Transverse colon (tissue), 4 donors: ENCODE measurements around the gene IRF2BP1. TPM values are rescaled to one million over a fixed set of nuclear protein-coding genes. Genes with fewer than 3 reads are reported as not detected.

ENCODE experiments used
- DNase-seq: peaks from one replicate; pipeline ENCODE4 v3.0.0-alpha.2; 2019
- H3K27ac ChIP-seq, 4 donors: fragments of 200-600 bp; sonication (generic); 2 replicates each; pipeline ENCODE4 v1.5.1; 2016 to 2018; ENCODE audit warnings: inconsistent platforms in 4 of 4
- H3K27me3 ChIP-seq: fragments of 200-600 bp; sonication (generic); 2 replicates; pipeline ENCODE4 v1.5.1; 2017; ENCODE audit warnings: inconsistent platforms
- H3K36me3 ChIP-seq, 4 donors: fragments of 200-600 bp; sonication (generic); 2 replicates each; pipeline ENCODE4 v1.5.1; 2017 to 2019; ENCODE audit warnings: inconsistent platforms in 4 of 4
- H3K4me1 ChIP-seq, 4 donors: fragments of 200-600 bp; sonication (generic); 2 replicates each; pipeline ENCODE4 v1.5.1; 2017 to 2020; ENCODE audit warnings: inconsistent platforms in 4 of 4
- H3K4me3 ChIP-seq, 4 donors: fragments of 200-600 bp; sonication (generic); 1 replicate in 1 of 4; 2 replicates in 3 of 4; pipeline versions ENCODE4 v1.5.1 to v1.6.1; 2017 to 2019; ENCODE audit warnings: inconsistent platforms in 4 of 4
- H3K9me3 ChIP-seq, 2 donors: fragments of 200-600 bp; sonication (generic); 2 replicates each; pipeline ENCODE4 v1.5.1; 2017 to 2019; ENCODE audit warnings: inconsistent platforms in 2 of 2
- CTCF ChIP-seq, 5 experiments: fragments of 200-600 bp in 3 of 5; fragments of 450-650 bp in 2 of 5; sonication (generic) in 3 of 5; IDR thresholded peaks; 1 replicate in 2 of 5; 2 replicates in 3 of 5; pipeline ENCODE4 v1.5.1; 2016 to 2017; ENCODE audit warnings: antibody characterized with exemption in 5 of 5, inconsistent platforms in 3 of 5, mild to moderate bottlenecking in 2 of 5, moderate library complexity in 1 of 5
- EP300 ChIP-seq: sonication (generic); formaldehyde crosslinking; IDR thresholded peaks from one replicate; pipeline ENCODE4 v1.6.1; 2017; ENCODE audit warnings: antibody characterized with exemption, low read depth
- POLR2A ChIP-seq: fragments of 450-650 bp; IDR thresholded peaks from one replicate; pipeline ENCODE4 v1.6.1; 2016; ENCODE audit warnings: antibody characterized with exemption, mild to moderate bottlenecking, moderate library complexity
- POLR2AphosphoS5 ChIP-seq, 3 donors: sonication (generic); formaldehyde crosslinking; IDR thresholded peaks; one replicate each; pipeline ENCODE4 v1.6.1; 2016; ENCODE audit warnings: antibody characterized with exemption in 3 of 3
- WGBS, 2 donors: methylation state at CpG; one replicate each; pipeline ENCODE4 v1.1.5; 2018; ENCODE audit warnings: low coverage in 1 of 2; 5-methylcytosine and 5-hydroxymethylcytosine counted together
- in situ Hi-C, 4 donors: fragments of 200-750 bp; cut with MboI; loops; one replicate each; pipeline versions ENCODE4 v1.15.0 to v1.15.1; 2017; ENCODE audit warnings: low sequenced_read_pairs in 3 of 4, low pct_ligation_motif_present in 1 of 4, low pct_unique_long_range_greater_than_20kb in 1 of 4
- intact Hi-C: fragments of 100-400 bp; cut with DNase I; formaldehyde crosslinking; loops from one replicate; pipeline ENCODE4 v1.15.1; 2023; ENCODE audit warnings: low total_unique reads
- total RNA-seq, 4 donors: library from RNA; depleted of rRNA; stranded (reverse); fragments of >200 nt; gene quantifications; one replicate each; pipeline ENCODE4 v1.1.0, GENCODE V29; 2016

IRF2BP1 gene
- total RNA-seq, 4 donors from 2014 or later = 24.9 to 34.1 (median 29.5) TPM

DNA sequence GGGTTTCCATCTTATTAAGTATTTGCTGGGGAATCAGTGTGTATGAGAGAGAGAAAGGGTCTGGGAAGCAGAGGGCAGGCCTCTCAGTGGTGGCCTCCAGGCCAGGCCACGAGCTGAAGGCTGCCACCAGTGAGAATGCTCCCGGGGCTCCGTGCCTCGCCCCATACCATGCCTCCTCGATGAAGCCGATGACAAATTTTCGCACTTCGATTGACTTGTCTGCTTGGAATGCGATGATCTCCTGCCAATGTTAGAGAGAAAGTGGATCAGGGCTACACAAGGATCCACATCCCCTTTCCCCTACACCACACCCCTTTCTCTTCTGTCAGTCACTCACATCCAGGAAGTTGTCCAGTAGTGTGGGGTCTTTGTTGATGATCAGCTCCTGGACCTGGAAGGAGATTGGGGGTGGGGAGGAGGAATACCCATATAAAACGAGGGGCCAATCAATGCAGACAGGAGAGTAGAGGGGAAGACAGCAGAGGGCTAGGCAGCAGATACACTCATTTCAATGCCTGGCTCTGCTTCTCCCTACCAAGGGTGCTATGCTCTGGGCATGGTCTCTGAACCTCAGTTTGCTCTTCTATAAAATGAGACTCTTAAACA lies 33.7 kb downstream of the IRF2BP1 start:
- intact Hi-C loops = no loop called here
- H3K27me3 ChIP-seq = no peaks in the 10 kb centered on the region
- no peaks in the 10 kb centered on the region for H3K4me1 ChIP-seq
- no peak for DNase-seq
- H3K9me3 ChIP-seq = no peaks in the 10 kb centered on the region
- peaks cover 0 to 40% (median 18%) of the 10 kb centered on the region in 4 donors for H3K36me3 ChIP-seq
- H3K4me3 ChIP-seq = no peak overlapping the region
- no peak overlapping the region for H3K27ac ChIP-seq
- 83 to 96% methylated on average over 1 to 10 of the region's 10 CpGs for WGBS, 2 donors
- in situ Hi-C loops = no loop called here
- TF ChIP-seq CTCF (IDR thresholded peaks at IDR 0.05) (no peak), POLR2AphosphoS5 (IDR thresholded peaks at IDR 0.05) (no peak), POLR2A (no peak), EP300 (no peak)

DNA sequence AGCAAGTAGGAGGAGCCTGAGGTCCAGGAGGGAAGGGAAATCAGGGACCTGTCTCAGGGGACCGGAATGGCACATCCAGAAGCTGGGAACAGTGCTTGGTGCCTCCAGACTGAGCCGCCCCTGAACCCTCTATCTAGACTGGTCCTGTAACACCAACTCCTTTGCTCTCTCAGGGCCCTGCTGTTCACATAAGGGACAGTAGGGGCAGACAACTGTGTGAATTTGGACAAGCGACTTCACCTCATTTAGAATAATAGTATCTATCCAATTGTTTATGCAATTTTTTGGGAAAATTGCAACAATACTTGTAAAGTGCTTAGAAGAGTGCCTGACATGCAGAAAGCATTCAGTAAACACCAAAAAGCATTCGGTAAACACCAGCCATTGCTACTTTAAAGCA lies 37.0 kb downstream of the IRF2BP1 start:
- DNase-seq = no peak
- no peaks in the 10 kb centered on the region for H3K4me1 ChIP-seq
- TF ChIP-seq EP300 = no peak
- TF ChIP-seq CTCF (IDR thresholded peaks at IDR 0.05) = peak in 1 of 5 experiments; percentile 24
- no peaks in the 10 kb centered on the region for H3K27me3 ChIP-seq
- intact Hi-C loops = no loop called here
- no peaks in the 10 kb centered on the region for H3K9me3 ChIP-seq
- H3K36me3 ChIP-seq = peaks cover 0 to 63% (median 31%) of the 10 kb centered on the region in 4 donors
- H3K4me3 ChIP-seq = no peak overlapping the region
- in situ Hi-C loops = no loop called here
- 87 to 100% methylated on average over 2 to 4 of the region's 4 CpGs for WGBS, 2 donors
- no peak overlapping the region for H3K27ac ChIP-seq

DNA sequence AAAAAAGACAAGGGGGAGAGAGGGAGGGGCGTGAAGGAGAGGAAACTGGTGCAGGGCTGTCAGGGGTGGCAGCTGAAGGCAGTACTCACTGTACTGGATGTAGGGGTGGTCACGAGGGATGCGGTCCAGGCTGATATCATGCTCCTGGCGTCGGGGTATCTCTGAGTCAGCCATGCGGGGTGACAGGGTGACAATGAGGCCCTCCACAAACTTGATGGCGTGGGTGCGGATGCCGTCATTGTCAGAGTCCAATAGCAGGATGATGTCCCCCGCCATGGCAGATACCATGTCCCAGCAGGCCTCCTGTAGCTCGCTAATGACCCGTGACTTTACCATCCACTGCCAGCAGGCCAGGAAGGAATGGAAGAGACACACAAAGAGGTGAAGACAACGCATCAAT lies 38.3 kb downstream of the IRF2BP1 start:
- TF ChIP-seq POLR2A (no peak), CTCF (IDR thresholded peaks at IDR 0.05) (no peak), EP300 (no peak), POLR2AphosphoS5 (IDR thresholded peaks at IDR 0.05) (no peak)
- no peaks in the 10 kb centered on the region for H3K4me1 ChIP-seq
- no peaks in the 10 kb centered on the region for H3K27me3 ChIP-seq
- H3K4me3 ChIP-seq = no peak overlapping the region
- DNase-seq = no peak
- 94% methylated on average over 13 of the region's 13 CpGs; no CpG with 5 or more reads in 1 of the 2 donors for WGBS, 2 donors
- intact Hi-C loops = no loop called here
- H3K9me3 ChIP-seq = no peaks in the 10 kb centered on the region
- peaks cover 0 to 72% (median 32%) of the 10 kb centered on the region in 4 donors for H3K36me3 ChIP-seq
- in situ Hi-C loops = no loop called here
- H3K27ac ChIP-seq = no peak overlapping the region

- intact Hi-C loops (no loop called here), in situ Hi-C loops (no loop called here)
- TF ChIP-seq POLR2A (no peak), EP300 (no peak), POLR2AphosphoS5 (IDR thresholded peaks at IDR 0.05) (no peak), CTCF (IDR thresholded peaks at IDR 0.05) (no peak)
- no peak overlapping the region for H3K4me3 ChIP-seq
- H3K27me3 ChIP-seq = no peaks in the 10 kb centered on the region
- no peak overlapping the region for H3K27ac ChIP-seq
- H3K9me3 ChIP-seq = no peaks in the 10 kb centered on the region
- H3K4me1 ChIP-seq = no peaks in the 10 kb centered on the region
- H3K36me3 ChIP-seq = peaks cover 0 to 87% (median 43%) of the 10 kb centered on the region in 4 donors
- no peak for DNase-seq
- WGBS, 2 donors = 96% methylated on average over 14 of the region's 14 CpGs; no CpG with 5 or more reads in 1 of the 2 donors
Measured at GRCh38 chr19:45842198-45842597, 43.7 kb downstream of the IRF2BP1 start.
